ENCODE data around the gene IL10.

IL10 gene

GRCh38 chr1:206742719-206743383 is 29.4 kb downstream of the IL10 start:
- Histone ChIP-seq H3K9me3 (no peaks in the 10 kb centered on the region), H3K4me3 (ENCODE audit: low read depth in 1 of 2, low read length in 1 of 2) (no peak overlapping the region), H3K36me3 (peaks cover 9% of the 10 kb centered on the region)

GRCh38 chr1:206741142-206741701 is 31.1 kb downstream of the IL10 start:
- Histone ChIP-seq H3K9me3 (no peaks in the 10 kb centered on the region), H3K4me3 (ENCODE audit: low read depth in 1 of 2, low read length in 1 of 2) (no peak overlapping the region), H3K36me3 (peaks cover 24% of the 10 kb centered on the region), H3K27ac (no peak overlapping the region), H3K27me3 (no peaks in the 10 kb centered on the region), H3K4me1 (ENCODE audit: control insufficient read depth in 1 of 2, insufficient read depth in 1 of 2, low read depth in 1 of 2, low read length in 1 of 2) (no peaks in the 10 kb centered on the region)
- TF ChIP-seq CTCF (IDR thresholded peaks at IDR 0.05), result no peak

More at GRCh38 chr1:206742719-206743383, 29.4 kb downstream of the IL10 start:
- no peak overlapping the region for H3K27ac ChIP-seq
- H3K27me3 ChIP-seq, result no peaks in the 10 kb centered on the region
- no peaks in the 10 kb centered on the region for H3K4me1 ChIP-seq (ENCODE audit: control insufficient read depth in 1 of 2, insufficient read depth in 1 of 2, low read depth in 1 of 2, low read length in 1 of 2)
- no peak for TF ChIP-seq CTCF (IDR thresholded peaks at IDR 0.05)

- no peak for TF ChIP-seq CTCF (IDR thresholded peaks at IDR 0.05)
- Histone ChIP-seq H3K4me1 (ENCODE audit: control insufficient read depth in 1 of 2, insufficient read depth in 1 of 2, low read depth in 1 of 2, low read length in 1 of 2) (no peaks in the 10 kb centered on the region), H3K27me3 (no peaks in the 10 kb centered on the region), H3K9me3 (no peaks in the 10 kb centered on the region), H3K4me3 (ENCODE audit: low read depth in 1 of 2, low read length in 1 of 2) (no peak overlapping the region), H3K27ac (no peak overlapping the region), H3K36me3 (peaks cover 40% of the 10 kb centered on the region)
These were observed 32.8 kb downstream of the IL10 start for GRCh38 chr1:206739411-206740076.

GRCh38 chr1:206738370-206739366 is 33.6 kb downstream of the IL10 start:
- Histone ChIP-seq H3K9me3 (no peaks in the 10 kb centered on the region), H3K27ac (no peak overlapping the region), H3K4me3 (ENCODE audit: low read depth in 1 of 2, low read length in 1 of 2) (no peak overlapping the region), H3K36me3 (peaks cover 49% of the 10 kb centered on the region), H3K4me1 (ENCODE audit: control insufficient read depth in 1 of 2, insufficient read depth in 1 of 2, low read depth in 1 of 2, low read length in 1 of 2) (no peaks in the 10 kb centered on the region), H3K27me3 (no peaks in the 10 kb centered on the region)
- no peak for TF ChIP-seq CTCF (IDR thresholded peaks at IDR 0.05)

- Histone ChIP-seq H3K9me3 (no peaks in the 10 kb centered on the region), H3K27ac (no peak overlapping the region), H3K4me3 (ENCODE audit: low read depth in 1 of 2, low read length in 1 of 2) (no peak overlapping the region), H3K27me3 (no peaks in the 10 kb centered on the region), H3K36me3 (peaks cover 58% of the 10 kb centered on the region), H3K4me1 (ENCODE audit: control insufficient read depth in 1 of 2, insufficient read depth in 1 of 2, low read depth in 1 of 2, low read length in 1 of 2) (no peaks in the 10 kb centered on the region)
- TF ChIP-seq CTCF (IDR thresholded peaks at IDR 0.05), result no peak
These were observed 34.5 kb downstream of the IL10 start for GRCh38 chr1:206737729-206738201.
